GM19395 (cell line): Measurements from ENCODE around the gene VWF.

Experiments
- ATAC-seq: cut with Tn5 transposase; IDR thresholded peaks from one replicate; pipeline ENCODE4 v1.9.1; 2021; ENCODE audit warnings: mild to moderate bottlenecking, moderate library complexity; ENCODE audit not compliant: unreplicated experiment

The VWF gene

GRCh38 chr12:5916785-5917290, 207.6 kb downstream of the VWF start:
- no peak for ATAC-seq

- ATAC-seq: no peak
Measured at GRCh38 chr12:5915511-5915910, 209.0 kb downstream of the VWF start.

- ATAC-seq: no peak
Measured at GRCh38 chr12:5914387-5915149, 209.9 kb downstream of the VWF start.

GRCh38 chr12:5913387-5913786, 211.1 kb downstream of the VWF start:
- no peak for ATAC-seq

GRCh38 chr12:5912437-5913334, 211.8 kb downstream of the VWF start:
- no peak for ATAC-seq

- no peak for ATAC-seq
Measured at GRCh38 chr12:5912011-5912410, 212.5 kb downstream of the VWF start.

GRCh38 chr12:5910790-5911548, 213.5 kb downstream of the VWF start:
- no peak for ATAC-seq

GRCh38 chr12:5909560-5909959, 214.9 kb downstream of the VWF start:
- ATAC-seq: no peak

- ATAC-seq: no peak
Measured at GRCh38 chr12:5908251-5908650, 216.2 kb downstream of the VWF start.

GRCh38 chr12:5907807-5908206, 216.7 kb downstream of the VWF start:
- no peak for ATAC-seq

- no peak for ATAC-seq
Measured at GRCh38 chr12:5905757-5906156, 218.7 kb downstream of the VWF start.

GRCh38 chr12:5904969-5905368, 219.5 kb downstream of the VWF start:
- no peak for ATAC-seq

- ATAC-seq: no peak
Measured at GRCh38 chr12:5904441-5904840, 220.0 kb downstream of the VWF start.

- ATAC-seq: no peak
Measured at GRCh38 chr12:5902736-5903135, 221.7 kb downstream of the VWF start.

- ATAC-seq: no peak
Measured at GRCh38 chr12:5901416-5901815, 223.1 kb downstream of the VWF start.

GRCh38 chr12:5900533-5901205, 223.8 kb downstream of the VWF start:
- ATAC-seq: no peak

- ATAC-seq: no peak
Measured at GRCh38 chr12:5900076-5900475, 224.4 kb downstream of the VWF start.

GRCh38 chr12:5899675-5900074, 224.8 kb downstream of the VWF start:
- no peak for ATAC-seq

GRCh38 chr12:5898874-5899273, 225.6 kb downstream of the VWF start:
- no peak for ATAC-seq
